ENCODE results near the gene CACNA2D3. TPM values are rescaled to one million over a fixed set of nuclear protein-coding genes. Genes with fewer than 3 reads are reported as not detected.

The CACNA2D3 gene
- total and polyA plus RNA-seq, 7 experiments from 2014 or later, result 0.27 to 4.1 TPM; not detected in 5

- no peaks in the 10 kb centered on the region for H3K36me3 ChIP-seq (ENCODE audit: control insufficient read depth in 2 of 3, insufficient read depth in 3 of 3, low read length in 3 of 3)
- H3K36me3 Mint-ChIP-seq, result peaks cover 0 to 4% (median 0%) of the 10 kb centered on the region in 5 donors
- no peaks in the 10 kb centered on the region for H3K4me1 ChIP-seq (ENCODE audit: control insufficient read depth in 2 of 2, insufficient read depth in 2 of 2, low read length in 2 of 2)
- H3K27me3 ChIP-seq (ENCODE audit: control insufficient read depth in 2 of 2, insufficient read depth in 2 of 2, low read length in 2 of 2), result peaks cover 0 to 4% of the 10 kb centered on the region in 2 donors
- intact Hi-C loops (cut with micrococcal nuclease), result no loop called here
- peaks cover 0 to 11% (median 0%) of the 10 kb centered on the region in 5 donors for H3K27me3 Mint-ChIP-seq
- no peak overlapping the region for H3K4me3 Mint-ChIP-seq
- H3K9me3 Mint-ChIP-seq, result peaks cover 0 to 6% (median 0%) of the 10 kb centered on the region in 11 donors
- no peak overlapping the region for H3K4me3 ChIP-seq (ENCODE audit: low read length)
- no peak for ATAC-seq
- CTCF ChIA-PET, result no interaction called here
- H3K9me3 ChIP-seq (ENCODE audit: control insufficient read depth in 2 of 3, low read length in 3 of 3), result no peaks in the 10 kb centered on the region
- no peak overlapping the region for H3K27ac ChIP-seq (ENCODE audit: low read depth, low read length)
- POLR2A ChIA-PET, result no interaction called here
- H3K4me1 Mint-ChIP-seq, result no peaks in the 10 kb centered on the region
- DNase-seq, result no peak
- H3K27ac Mint-ChIP-seq, result no peak overlapping the region
Observed at GRCh38 chr3:54356261-54357045, 234.1 kb downstream of the CACNA2D3 start.

DNA sequence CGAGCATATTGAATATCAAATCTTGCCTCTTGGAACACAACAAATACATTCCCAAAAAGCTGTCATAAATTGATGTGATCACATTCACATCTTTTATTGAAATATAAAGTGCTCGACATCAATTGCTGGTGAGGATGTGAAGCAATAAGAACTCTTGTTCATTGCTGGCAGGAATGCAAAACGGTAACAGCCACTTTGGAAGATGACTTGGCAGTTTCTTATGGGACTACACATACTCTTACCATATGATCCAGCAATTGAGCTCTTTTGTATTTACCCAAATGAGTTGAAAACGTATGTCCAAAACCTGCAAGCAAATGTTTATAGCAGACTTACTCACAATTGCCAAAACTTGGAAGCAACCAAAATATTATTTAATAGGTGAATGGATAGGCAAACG, 234.9 kb downstream of the CACNA2D3 start:
- Histone ChIP-seq H3K27me3 (ENCODE audit: control insufficient read depth in 2 of 2, insufficient read depth in 2 of 2, low read length in 2 of 2) (peaks cover 0 to 4% of the 10 kb centered on the region in 2 donors), H3K27ac (ENCODE audit: low read depth, low read length) (no peak overlapping the region), H3K9me3 (ENCODE audit: control insufficient read depth in 2 of 3, low read length in 3 of 3) (no peaks in the 10 kb centered on the region), H3K4me1 (ENCODE audit: control insufficient read depth in 2 of 2, insufficient read depth in 2 of 2, low read length in 2 of 2) (no peaks in the 10 kb centered on the region), H3K4me3 (ENCODE audit: low read length) (no peak overlapping the region), H3K36me3 (ENCODE audit: control insufficient read depth in 2 of 3, insufficient read depth in 3 of 3, low read length in 3 of 3) (no peaks in the 10 kb centered on the region)
- Mint-ChIP-seq H3K36me3 (peaks cover 0 to 4% (median 0%) of the 10 kb centered on the region in 5 donors), H3K9me3 (peaks cover 0 to 6% (median 0%) of the 10 kb centered on the region in 11 donors), H3K4me3 (no peak overlapping the region), H3K4me1 (no peaks in the 10 kb centered on the region), H3K27me3 (peaks cover 0 to 11% (median 0%) of the 10 kb centered on the region in 5 donors), H3K27ac (no peak overlapping the region)
- ATAC-seq (no peak), DNase-seq (no peak)
- intact Hi-C loops (cut with micrococcal nuclease), result no loop called here
- ChIA-PET POLR2A (no interaction called here), CTCF (no interaction called here)

DNA sequence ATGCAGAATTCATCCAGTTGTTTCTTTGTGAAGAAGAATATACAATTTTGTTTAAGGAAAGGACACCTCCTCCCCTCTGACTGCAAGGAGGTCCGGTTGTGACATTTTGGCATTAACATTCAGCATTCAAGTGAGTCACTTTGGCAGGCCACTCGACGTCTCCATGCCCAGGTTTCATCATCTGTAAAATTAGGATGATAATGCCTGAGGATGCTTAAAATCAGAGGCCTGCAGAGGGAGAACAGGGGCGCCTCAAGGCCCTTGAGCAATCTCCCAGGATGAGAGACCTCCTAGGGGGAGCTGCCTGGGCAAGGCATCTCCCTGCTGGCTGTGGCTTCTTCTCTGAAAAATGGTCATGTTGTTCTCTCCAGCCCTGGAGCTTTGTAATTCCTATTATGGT, 236.0 kb downstream of the CACNA2D3 start:
- Histone ChIP-seq H3K27me3 (ENCODE audit: control insufficient read depth in 2 of 2, insufficient read depth in 2 of 2, low read length in 2 of 2) (peaks cover 0 to 4% of the 10 kb centered on the region in 2 donors), H3K9me3 (ENCODE audit: control insufficient read depth in 2 of 3, low read length in 3 of 3) (no peaks in the 10 kb centered on the region), H3K36me3 (ENCODE audit: control insufficient read depth in 2 of 3, insufficient read depth in 3 of 3, low read length in 3 of 3) (no peaks in the 10 kb centered on the region), H3K27ac (ENCODE audit: low read depth, low read length) (no peak overlapping the region), H3K4me3 (ENCODE audit: low read length) (no peak overlapping the region), H3K4me1 (ENCODE audit: control insufficient read depth in 2 of 2, insufficient read depth in 2 of 2, low read length in 2 of 2) (no peaks in the 10 kb centered on the region)
- Mint-ChIP-seq H3K27ac (no peak overlapping the region), H3K9me3 (peaks cover 0 to 6% (median 0%) of the 10 kb centered on the region in 11 donors), H3K4me3 (no peak overlapping the region), H3K27me3 (peaks cover 0 to 11% (median 0%) of the 10 kb centered on the region in 5 donors), H3K36me3 (peaks cover 0 to 4% (median 0%) of the 10 kb centered on the region in 5 donors), H3K4me1 (no peaks in the 10 kb centered on the region)
- DNase-seq (no peak), ATAC-seq (no peak)
- ChIA-PET CTCF (interaction anchor here (0.7 kb wide), 1 partner anchor 422 kb away, joined by 3 read pairs; no protein-coding TSS in a partner anchor), POLR2A (no interaction called here)
- intact Hi-C loops (cut with micrococcal nuclease), result no loop called here

GRCh38 chr3:54358969-54359694, 236.8 kb downstream of the CACNA2D3 start:
- no peak for DNase-seq
- no peak overlapping the region for H3K4me3 ChIP-seq (ENCODE audit: low read length)
- no peak overlapping the region for H3K4me3 Mint-ChIP-seq
- peaks cover 0 to 6% (median 0%) of the 10 kb centered on the region in 11 donors for H3K9me3 Mint-ChIP-seq
- intact Hi-C loops (cut with micrococcal nuclease), result no loop called here
- no peak overlapping the region for H3K27ac ChIP-seq (ENCODE audit: low read depth, low read length)
- peaks cover 0 to 4% of the 10 kb centered on the region in 2 donors for H3K27me3 ChIP-seq (ENCODE audit: control insufficient read depth in 2 of 2, insufficient read depth in 2 of 2, low read length in 2 of 2)
- no peaks in the 10 kb centered on the region for H3K9me3 ChIP-seq (ENCODE audit: control insufficient read depth in 2 of 3, low read length in 3 of 3)
- POLR2A ChIA-PET, result no interaction called here
- H3K27ac Mint-ChIP-seq, result no peak overlapping the region
- H3K4me1 ChIP-seq (ENCODE audit: control insufficient read depth in 2 of 2, insufficient read depth in 2 of 2, low read length in 2 of 2), result no peaks in the 10 kb centered on the region
- no peaks in the 10 kb centered on the region for H3K4me1 Mint-ChIP-seq
- H3K36me3 Mint-ChIP-seq, result peaks cover 0 to 4% (median 0%) of the 10 kb centered on the region in 5 donors
- peaks cover 0 to 11% (median 0%) of the 10 kb centered on the region in 5 donors for H3K27me3 Mint-ChIP-seq
- H3K36me3 ChIP-seq (ENCODE audit: control insufficient read depth in 2 of 3, insufficient read depth in 3 of 3, low read length in 3 of 3), result no peaks in the 10 kb centered on the region
- ATAC-seq, result no peak
- CTCF ChIA-PET, result interaction anchor here (0.7 kb wide), 1 partner anchor 421 kb away, joined by 3 read pairs; no protein-coding TSS in a partner anchor

DNA sequence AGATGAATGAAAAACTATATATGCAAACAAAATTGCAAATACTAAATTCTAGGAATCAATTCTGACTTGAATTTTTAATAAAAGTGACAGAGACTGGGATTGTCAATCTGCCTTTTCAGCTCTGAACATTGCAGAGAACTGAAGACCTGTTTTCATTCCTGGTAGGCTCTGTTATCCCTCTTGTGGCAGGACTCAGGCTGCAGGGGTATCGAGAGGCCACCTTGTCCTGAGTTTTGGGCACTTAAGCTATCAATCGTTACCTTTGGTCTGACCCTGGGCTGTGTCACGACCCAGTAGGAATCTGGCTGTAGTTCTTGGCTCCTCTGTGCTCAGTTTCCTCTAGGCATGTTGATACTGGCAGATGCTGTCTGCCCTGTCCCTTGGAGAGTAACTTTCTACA, 238.0 kb downstream of the CACNA2D3 start:
- no peak for DNase-seq
- Histone ChIP-seq H3K36me3 (ENCODE audit: control insufficient read depth in 2 of 3, insufficient read depth in 3 of 3, low read length in 3 of 3) (no peaks in the 10 kb centered on the region), H3K4me3 (ENCODE audit: low read length) (no peak overlapping the region), H3K27me3 (ENCODE audit: control insufficient read depth in 2 of 2, insufficient read depth in 2 of 2, low read length in 2 of 2) (peaks cover 0 to 4% of the 10 kb centered on the region in 2 donors), H3K4me1 (ENCODE audit: control insufficient read depth in 2 of 2, insufficient read depth in 2 of 2, low read length in 2 of 2) (no peaks in the 10 kb centered on the region), H3K9me3 (ENCODE audit: control insufficient read depth in 2 of 3, low read length in 3 of 3) (no peaks in the 10 kb centered on the region), H3K27ac (ENCODE audit: low read depth, low read length) (no peak overlapping the region)
- H3K4me3 Mint-ChIP-seq, result no peak overlapping the region
- no peaks in the 10 kb centered on the region for H3K4me1 Mint-ChIP-seq
- no peak for ATAC-seq
- intact Hi-C loops (cut with micrococcal nuclease), result no loop called here
- ChIA-PET POLR2A (no interaction called here), CTCF (no interaction called here)
- H3K27ac Mint-ChIP-seq, result no peak overlapping the region
- H3K36me3 Mint-ChIP-seq, result peaks cover 0 to 1% (median 0%) of the 10 kb centered on the region in 5 donors
- H3K9me3 Mint-ChIP-seq, result peaks cover 0 to 2% (median 0%) of the 10 kb centered on the region in 11 donors
- peaks cover 0 to 3% (median 0%) of the 10 kb centered on the region in 5 donors for H3K27me3 Mint-ChIP-seq

- no peak for DNase-seq
- Histone ChIP-seq H3K36me3 (ENCODE audit: control insufficient read depth in 2 of 3, insufficient read depth in 3 of 3, low read length in 3 of 3) (no peaks in the 10 kb centered on the region), H3K9me3 (ENCODE audit: control insufficient read depth in 2 of 3, low read length in 3 of 3) (no peaks in the 10 kb centered on the region), H3K27ac (ENCODE audit: low read depth, low read length) (no peak overlapping the region), H3K4me1 (ENCODE audit: control insufficient read depth in 2 of 2, insufficient read depth in 2 of 2, low read length in 2 of 2) (no peaks in the 10 kb centered on the region), H3K4me3 (ENCODE audit: low read length) (no peak overlapping the region), H3K27me3 (ENCODE audit: control insufficient read depth in 2 of 2, insufficient read depth in 2 of 2, low read length in 2 of 2) (peaks cover 0 to 4% of the 10 kb centered on the region in 2 donors)
- intact Hi-C loops (cut with micrococcal nuclease), result no loop called here
- ChIA-PET POLR2A (no interaction called here), CTCF (no interaction called here)
- no peak for ATAC-seq
- H3K36me3 Mint-ChIP-seq, result no peaks in the 10 kb centered on the region
- H3K9me3 Mint-ChIP-seq, result peaks cover 0 to 2% (median 0%) of the 10 kb centered on the region in 11 donors
- H3K4me1 Mint-ChIP-seq, result no peaks in the 10 kb centered on the region
- H3K27me3 Mint-ChIP-seq, result no peaks in the 10 kb centered on the region
- no peak overlapping the region for H3K4me3 Mint-ChIP-seq
- no peak overlapping the region for H3K27ac Mint-ChIP-seq
Observed at GRCh38 chr3:54361746-54362283, 239.5 kb downstream of the CACNA2D3 start.
